HG03469 (cell line): Measurements from ENCODE around the gene COL11A1.
A peak's percentile ranks its signal among the peaks of the same experiment; 100 is the strongest.
"Not testable (repeated sequence)": the region's sequence is repeated elsewhere in the genome, so short reads cannot be mapped to it uniquely, and the experiment has no call there.

Experiments used
- ATAC-seq: cut with Tn5 transposase; IDR thresholded peaks from one replicate; pipeline ENCODE4 v1.9.1; 2021; ENCODE audit warnings: mild to moderate bottlenecking, moderate library complexity, moderate number of reproducible peaks; ENCODE audit not compliant: unreplicated experiment

The COL11A1 gene

DNA sequence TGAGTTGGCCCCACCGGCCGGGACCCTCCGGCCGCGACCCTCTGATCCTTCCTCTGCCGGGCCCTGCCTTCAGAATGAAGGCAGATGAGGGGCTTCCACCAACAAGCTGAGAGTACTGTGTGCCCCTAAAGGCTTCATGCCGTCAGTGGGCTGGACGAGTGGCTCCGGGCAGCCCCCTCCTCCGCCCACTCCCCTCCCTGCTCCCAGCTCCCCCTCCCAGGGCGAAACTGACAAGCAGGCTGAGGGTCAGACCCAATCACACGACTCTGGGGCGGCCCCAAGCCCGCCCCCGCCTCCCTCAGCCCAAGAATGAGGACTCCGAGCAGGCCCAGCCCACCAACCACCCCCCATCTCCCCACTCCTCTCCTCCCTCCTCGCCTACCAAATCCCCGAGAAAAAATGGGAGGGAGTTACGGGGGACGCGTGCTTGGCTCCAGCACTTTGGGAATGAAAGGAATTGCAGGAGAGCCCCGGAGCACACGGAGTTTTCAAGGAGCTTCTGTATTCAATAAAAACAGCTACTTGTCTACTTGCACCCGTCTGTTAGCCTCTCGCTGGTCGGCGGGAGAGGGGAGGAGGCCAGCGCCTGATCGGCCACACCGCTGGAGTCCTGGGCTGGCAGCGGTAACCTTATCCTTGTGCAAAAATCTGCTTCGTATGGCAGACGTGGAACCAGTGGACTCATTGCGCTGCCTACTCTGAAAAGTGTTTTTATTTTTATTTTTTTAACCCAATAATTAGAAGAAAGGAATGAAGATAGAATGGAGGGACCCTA lies at the start of gene COL11A1:
COL11A1 (minus strand) TSS at position 147 of the 775 bp plus-strand sequence. CDS start 344 bp downstream, outside the sequence.
- no peak for ATAC-seq

DNA sequence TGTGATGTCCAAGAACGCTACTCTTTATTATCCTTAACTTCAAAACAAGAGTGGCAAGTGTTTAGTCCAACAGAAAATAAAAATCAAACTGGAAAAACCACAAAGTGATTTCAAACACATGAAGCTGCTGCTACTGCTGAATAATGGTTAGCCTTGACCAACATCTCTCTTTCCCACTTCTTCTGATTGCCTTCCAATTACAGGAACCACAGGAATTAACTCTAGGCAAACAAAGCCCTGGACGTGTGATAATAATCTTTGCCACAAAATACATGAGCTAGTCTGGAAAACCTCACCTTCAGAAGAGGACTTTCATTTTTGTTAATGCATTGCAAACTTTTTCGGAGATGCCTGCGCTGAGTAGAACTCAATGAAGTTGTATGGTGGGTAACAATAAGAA lies 48.6 kb upstream of the COL11A1 start:
- no peak for ATAC-seq

GRCh38 chr1:103146166-103146565 lies 37.8 kb upstream of the COL11A1 start:
- no peak for ATAC-seq

DNA sequence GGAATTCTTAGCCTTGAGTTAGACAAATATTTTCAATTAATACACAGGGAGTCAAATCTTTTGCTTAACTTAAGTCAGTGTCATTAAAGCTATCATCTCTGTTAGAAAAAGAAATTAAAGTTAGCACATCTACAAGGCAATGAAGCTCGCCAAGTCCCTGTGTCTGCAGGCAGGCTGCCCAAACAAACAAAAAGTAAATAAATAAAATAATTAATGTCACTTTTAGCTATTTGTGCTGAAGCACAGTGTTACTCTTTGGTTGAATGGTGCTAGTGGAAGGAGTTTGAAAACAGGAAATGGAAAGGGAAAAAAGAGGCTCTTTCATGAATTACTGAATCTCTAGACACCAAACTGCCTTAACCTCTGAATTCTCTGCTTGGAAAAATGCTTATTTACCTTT lies 37.1 kb upstream of the COL11A1 start:
- ATAC-seq = no peak

GRCh38 chr1:103144681-103145080 lies 36.4 kb upstream of the COL11A1 start:
- no peak for ATAC-seq

DNA sequence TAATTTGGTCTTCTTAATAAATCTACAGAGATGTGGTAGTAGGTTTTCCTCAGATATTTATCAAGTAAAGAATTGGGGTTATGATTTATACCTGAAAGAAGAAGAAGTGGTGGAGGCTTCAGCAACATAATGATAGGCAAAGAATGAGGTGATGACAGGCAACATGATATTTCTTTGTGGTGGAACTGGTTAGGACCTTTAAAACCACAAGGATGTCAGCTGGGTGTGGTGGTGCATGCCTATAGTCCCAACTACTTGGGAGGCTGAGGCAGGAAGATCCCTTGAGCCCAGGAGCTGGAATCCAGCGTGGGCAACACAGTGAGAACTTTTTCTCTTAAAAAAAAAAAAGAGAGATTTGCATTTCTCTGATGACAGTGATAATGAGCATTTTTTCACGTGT lies 34.1 kb upstream of the COL11A1 start:
- ATAC-seq = no peak

DNA sequence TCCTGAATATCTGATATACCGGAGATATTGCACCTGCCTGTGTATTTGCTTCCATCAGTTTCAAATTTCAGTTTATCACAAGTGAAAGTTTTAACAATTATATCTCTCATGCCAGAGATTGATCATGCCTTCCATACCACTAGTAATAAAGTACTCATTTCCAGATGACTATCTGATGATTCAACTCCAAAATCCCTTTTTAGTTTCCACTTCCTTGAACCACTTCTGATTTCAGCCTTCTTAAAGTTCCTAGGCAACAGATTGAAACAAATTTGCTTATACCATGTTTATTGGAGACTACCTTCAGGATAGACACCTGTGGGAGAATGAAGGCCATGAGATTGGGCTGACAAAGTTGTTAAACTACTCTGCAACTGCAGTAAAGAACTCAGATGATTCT lies 21.5 kb upstream of the COL11A1 start:
- ATAC-seq = no peak

DNA sequence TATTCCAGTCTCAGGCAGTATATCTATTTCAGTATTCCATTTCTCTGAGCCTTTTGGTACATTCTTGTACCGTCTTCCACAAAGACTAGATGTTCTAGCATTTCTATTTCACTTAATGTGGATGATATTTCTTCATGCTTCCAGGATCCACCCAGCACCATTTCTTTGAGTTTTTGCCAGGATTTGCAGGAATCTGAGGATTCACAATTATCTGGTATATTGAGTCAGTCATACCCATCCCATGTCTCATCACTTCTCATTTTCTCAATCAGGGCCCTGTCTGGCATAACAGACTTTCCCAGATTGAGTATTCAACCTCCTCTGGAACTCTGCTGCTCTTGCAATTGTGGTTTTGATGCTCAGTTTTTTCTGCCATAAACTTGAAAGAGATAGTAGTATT lies 20.9 kb upstream of the COL11A1 start:
- ATAC-seq = no peak

DNA sequence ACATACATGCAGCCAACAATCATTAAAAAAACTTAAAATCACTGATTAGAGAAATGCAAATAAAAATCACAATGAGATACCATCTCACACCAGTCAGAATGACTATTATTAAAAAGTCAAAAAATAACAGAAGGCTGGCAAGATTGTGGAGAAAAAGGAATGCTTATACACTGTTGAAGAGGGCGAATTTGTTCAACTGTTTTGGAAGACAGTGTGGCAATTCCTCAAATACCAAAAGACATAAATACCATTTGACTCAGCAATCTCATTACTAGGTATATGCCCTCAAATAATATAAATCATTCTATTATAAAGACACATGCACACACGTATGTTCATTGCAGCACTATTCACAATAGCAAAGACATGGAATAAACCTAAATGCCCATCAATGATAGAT lies 19.9 kb upstream of the COL11A1 start:
- not testable (repeated sequence) for ATAC-seq

DNA sequence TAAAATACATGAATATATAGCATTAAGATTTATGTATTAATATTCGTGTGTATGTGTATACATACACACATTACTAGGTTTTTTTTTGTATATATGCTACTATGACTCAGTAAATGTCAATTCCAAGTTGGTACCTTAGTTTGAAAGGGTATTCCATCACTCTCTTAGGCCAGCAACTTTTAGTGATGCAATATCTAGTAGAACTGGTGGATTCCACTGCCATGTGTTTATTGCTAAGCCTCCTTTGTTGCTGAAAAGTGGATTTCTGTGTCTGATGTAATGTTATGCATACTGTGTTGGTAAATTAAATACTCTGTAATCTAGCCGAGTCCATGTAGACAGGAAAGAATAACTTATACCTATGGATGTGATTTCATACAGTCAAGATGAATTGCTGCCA lies 16.9 kb upstream of the COL11A1 start:
- no peak for ATAC-seq

GRCh38 chr1:103122983-103123720 lies 14.8 kb upstream of the COL11A1 start:
- no peak for ATAC-seq

DNA sequence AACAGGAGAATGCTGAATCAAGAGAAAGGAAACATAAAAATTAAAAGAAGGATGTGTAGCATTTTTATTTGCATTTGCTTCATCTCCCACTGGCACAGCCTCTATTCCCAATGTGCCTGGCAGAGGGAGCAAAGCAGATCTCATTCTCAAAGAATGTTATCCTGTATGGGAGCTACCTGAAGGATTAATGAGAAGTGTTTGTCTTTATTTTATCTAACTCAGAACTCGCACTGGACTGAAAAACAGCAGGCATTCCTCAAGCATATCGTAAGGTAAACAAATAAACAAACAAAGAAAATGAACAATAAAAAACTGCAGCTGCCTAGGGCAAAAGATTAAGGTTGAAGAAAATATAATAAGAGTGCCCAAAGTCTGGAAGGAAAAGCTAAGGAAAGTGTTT lies 12.7 kb upstream of the COL11A1 start:
- ATAC-seq = no peak

DNA sequence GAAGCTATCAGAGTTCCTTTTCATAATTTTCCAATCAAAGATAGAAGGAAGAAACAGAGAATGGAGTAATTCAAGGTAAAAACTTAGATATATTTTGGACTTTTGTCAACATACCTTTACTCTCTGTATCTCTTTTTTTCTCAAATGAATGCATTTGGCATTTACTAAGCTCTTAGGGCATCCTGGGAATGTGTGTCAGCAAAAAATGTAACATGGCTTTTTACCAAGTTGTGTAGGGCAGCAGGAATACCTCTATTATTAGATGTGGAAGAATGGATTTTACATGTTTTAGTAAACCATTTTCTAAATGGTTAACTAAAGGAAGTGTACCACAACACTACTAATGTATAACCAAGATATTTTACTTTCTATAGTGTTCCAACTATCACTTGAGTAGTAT lies 4.2 kb upstream of the COL11A1 start:
- ATAC-seq = no peak

DNA sequence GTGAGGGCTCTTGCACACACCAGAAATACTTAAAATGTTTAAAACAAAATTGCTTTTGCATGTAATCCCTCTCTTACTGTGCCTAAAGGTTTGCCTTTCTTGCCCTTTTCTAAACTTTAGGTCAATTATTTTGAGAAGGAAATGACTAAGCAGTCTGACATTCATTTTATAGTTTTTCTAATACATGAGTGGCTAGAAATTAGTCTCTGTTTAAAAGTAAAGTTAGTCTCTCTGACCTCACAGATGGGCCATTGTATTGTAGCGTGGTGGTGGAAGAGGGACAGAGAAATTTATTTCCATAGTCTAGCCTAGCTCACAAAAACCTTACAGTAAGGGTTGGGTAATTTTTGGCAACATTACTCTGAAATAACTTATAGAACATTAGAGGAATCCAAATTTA lies 3.6 kb upstream of the COL11A1 start:
- no peak for ATAC-seq

DNA sequence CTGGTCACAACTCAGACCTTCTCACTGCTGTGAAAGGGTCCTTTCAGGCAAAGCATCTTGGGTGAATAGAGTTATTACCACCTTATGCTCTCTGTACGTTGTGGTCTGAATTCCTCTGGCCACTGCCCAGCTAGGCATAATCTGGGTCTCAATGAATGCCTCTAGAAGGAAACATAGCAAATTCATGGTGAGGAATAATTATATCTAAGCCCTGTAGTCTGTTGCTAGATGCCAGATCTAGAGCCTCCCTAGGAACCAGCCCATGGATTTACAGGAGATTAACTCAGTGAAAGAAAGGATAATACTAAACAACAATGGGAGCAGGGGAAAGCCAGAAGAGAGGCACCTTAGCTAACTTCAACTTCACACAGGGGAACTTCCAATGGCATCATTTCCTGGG lies 2.4 kb upstream of the COL11A1 start:
- no peak for ATAC-seq

DNA sequence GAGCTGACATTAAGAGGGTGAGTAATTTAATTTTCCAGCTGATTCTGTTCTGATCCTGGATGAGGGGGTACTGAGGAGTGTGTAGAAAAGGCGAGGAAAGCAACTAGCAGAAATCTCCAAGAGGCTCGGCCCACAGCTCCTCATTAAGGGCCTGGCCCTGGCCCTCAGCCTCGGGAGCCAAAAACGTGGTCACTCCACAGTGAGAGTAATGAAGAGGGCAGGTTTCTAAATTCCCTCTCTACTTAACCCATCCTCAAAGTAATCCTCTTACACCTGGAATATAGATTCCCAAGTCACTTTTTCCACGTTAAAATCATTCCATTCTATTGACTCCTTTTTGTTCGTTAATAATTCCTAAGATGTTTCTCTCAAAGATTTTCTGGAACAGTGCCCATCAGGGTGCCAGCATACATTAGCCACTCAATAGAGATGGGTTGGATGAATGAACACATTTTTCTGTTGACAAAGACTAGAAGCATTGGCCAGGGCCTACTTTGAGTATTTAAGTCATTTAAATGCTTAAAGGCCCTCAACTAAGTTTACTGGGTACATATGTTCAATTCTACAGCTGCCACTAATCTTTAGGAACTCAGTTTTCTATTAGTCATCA lies 1.1 kb upstream of the COL11A1 start:
- no peak for ATAC-seq

GRCh38 chr1:103107741-103108375 lies 464 bp downstream of the COL11A1 start:
- no peak for ATAC-seq

GRCh38 chr1:103106426-103107341 lies 1.6 kb downstream of the COL11A1 start:
- ATAC-seq = peak; percentile 71

DNA sequence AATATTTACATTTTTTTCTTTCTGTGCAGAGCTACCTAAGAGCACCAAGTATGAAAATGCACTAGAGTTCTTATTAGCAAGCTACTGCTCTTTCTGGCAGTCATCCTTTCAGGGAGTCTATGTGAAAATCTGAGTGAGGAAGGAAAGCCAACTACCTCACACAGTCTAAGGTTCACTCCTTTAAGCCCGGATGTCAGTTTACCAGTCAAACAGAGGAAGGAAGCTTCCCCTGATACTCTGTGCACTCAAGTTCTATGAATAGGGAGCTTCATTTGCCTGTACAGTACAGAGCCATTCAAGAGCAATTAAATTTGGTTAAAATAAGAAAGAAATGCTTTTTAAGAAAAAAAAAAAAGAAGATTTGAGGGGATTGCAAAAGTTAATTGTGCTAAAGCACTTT lies 6.9 kb downstream of the COL11A1 start:
- ATAC-seq = no peak

DNA sequence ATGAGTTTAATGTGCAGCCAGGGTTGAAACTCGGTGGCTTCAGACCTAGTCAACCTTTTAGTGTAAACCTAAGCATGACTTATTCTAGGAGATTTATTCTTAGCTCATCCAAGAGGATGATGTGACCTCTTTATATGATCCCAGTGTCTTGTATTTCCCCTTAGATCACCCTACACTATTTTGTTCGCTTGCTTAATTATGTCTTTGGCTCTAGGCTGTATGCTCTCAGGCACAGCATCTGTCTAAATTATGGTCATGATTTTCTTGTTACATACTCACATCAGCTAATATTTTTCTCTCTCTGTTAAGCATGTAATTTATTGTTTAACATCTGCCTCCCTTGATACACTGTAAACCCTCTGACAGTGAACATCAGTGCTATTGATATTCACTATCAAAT lies 19.1 kb downstream of the COL11A1 start:
- ATAC-seq = no peak
